GM18867 (cell line): ENCODE results near the gene ANXA8.

Source experiments
- ATAC-seq: cut with Tn5 transposase; IDR thresholded peaks from one replicate; pipeline ENCODE4 v1.9.1; 2021; ENCODE audit warnings: mild to moderate bottlenecking, moderate library complexity; ENCODE audit not compliant: unreplicated experiment

Gene ANXA8

DNA sequence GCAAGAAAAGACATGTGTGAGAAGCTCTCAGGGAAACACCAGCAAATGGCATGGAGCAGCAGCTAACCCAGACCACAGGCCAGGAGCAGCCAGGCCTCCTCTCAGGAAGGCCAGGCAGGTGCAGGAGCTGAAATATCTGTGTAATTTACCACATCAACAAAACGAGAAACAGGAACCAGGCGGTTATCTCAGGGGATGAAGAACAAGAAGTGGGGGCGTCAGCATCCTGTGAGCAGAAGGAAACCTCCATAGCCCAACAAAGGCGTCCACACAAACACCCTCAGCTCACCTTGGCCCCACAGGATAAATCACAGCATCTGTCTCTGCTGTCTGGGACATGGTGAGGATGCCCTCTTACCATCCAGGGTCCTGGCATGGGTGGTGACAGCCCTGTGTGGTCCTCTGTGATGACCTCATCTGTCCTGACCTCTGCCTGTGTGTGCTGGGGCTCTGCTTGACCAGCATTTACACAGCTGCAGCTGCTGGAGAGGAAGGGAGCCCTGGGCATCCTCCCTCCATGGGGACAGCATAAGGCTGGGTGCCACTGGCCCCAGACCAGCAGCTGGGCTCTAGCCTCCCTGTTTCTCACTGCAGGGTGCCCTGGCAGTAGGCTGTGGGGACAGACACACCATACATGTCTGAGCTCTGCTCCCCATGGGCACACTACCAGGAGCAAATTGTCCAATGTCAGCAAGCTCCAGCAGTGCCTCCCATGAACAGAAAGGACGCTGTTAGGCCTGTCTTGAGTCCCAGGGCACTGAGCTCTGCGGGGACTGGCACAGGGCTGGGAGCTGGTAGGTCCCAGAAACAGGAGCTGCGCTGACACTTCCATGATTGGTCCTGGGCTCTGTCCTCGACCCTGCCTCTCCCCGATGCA, 34.6 kb downstream of the ANXA8 start:
- no peak for ATAC-seq

DNA sequence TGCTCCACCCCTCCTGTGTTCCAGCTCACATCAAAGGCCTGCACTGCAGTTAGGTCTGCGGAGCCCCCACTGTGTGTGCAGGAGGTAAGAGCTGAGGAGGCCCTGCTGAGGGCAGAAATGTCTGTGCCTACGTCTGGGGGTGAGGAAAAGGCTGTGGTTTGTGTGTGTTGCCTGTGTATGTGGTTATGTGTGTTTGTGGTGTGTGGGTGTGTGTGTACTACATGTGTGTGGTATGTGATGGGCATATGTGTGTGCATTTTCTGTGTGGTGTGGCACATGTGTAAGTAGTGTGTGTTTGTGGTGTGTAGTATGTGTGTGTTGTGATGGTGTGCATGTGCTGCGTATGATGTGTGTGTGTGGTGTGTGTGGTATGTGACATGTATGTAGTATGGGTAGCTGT, 36.2 kb downstream of the ANXA8 start:
- no peak for ATAC-seq

DNA sequence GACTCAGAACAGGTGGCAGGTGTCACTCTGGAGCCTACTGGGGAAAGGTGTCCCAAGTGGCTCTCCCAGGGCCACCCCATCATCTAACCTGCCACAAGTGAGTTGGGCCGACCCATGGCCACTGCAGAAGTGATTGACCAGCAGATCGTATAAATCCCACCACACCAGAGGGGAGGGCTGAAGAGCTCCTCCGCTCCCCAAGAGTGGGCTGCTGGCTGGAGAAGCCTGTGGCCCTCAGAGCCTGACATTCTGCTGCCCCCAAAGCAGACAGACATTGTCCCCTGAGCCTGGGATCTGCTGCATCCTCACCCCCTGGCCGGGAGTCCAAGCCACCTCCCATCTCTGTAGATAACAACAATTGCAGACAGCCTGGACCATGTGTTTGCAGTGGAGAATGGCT, 36.7 kb downstream of the ANXA8 start:
- no peak for ATAC-seq

DNA sequence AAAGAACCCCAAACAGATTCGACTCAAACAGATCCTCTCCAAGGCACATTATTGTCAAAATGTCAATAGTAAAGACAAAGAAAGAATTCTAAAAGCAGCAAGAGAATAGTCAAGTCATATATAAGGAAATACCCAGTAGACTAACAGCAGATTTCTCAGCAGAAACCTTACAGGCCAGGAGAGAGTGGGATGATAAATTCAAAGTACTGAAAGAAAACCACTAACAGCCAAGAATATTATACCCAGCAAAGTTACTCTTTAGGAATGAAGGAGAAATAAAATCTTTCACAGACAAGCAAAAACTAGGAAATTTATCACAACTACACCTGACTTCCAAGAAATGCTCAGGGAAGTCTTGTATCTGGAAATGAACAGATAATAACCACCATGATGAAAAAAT, 38.2 kb downstream of the ANXA8 start:
- ATAC-seq, result no peak

DNA sequence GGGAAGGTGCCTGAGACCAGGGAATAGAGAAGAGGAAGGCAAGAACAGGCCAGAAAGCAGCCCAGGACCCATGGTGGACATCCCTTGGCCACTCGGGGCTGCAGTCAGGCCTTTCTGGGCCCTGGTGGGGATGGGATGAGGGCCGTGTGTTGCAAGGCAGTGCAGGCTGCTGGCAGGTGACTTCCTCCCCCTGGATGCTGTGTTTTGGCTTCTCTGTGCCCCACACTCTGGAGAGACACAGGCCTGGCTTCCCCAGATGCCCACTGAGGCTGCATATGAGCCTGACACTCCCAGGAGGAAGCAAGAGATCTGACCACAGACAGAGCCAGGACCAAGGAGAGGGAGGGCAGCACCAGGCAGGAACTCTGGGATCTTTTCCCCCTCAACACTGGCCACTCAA, 39.9 kb downstream of the ANXA8 start:
- no peak for ATAC-seq

DNA sequence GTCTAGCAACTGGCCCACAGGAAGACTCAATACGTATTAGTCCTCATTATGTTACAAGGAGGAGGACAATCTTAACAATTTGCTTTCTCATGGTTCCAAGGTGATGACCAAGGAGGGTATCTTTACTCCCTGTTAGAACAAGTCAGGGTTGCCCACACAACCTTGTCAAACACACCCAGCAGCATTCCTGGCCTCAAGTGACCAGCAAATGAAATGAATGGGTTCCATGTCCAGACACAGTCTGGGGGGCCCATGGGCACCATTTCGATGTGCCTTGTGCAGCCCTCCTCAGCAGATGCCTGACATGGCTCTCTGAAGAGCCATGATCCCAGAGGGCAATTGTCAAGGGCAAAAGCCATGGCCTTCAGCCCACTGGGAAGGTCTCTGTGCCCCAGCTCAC, 40.8 kb downstream of the ANXA8 start:
- no peak for ATAC-seq

DNA sequence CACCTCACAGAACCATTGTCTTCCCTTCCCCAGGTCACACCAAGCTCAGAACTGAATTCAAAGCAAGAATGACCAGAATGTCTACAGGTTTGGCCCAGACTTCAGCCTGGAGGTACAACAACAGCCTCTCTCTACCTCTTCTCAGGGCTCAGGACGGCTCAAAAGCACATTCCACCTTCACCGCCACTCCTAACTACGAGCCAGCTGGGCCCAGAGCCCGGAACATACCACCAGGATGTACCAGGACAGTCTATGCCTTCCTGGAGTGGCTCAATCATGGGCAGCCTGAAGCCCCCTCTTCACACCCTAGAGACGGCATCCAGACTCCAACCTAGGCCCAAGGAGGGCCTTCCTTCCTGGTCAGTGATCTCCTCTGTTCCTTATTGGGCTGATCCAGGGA, 41.6 kb downstream of the ANXA8 start:
- no peak for ATAC-seq

DNA sequence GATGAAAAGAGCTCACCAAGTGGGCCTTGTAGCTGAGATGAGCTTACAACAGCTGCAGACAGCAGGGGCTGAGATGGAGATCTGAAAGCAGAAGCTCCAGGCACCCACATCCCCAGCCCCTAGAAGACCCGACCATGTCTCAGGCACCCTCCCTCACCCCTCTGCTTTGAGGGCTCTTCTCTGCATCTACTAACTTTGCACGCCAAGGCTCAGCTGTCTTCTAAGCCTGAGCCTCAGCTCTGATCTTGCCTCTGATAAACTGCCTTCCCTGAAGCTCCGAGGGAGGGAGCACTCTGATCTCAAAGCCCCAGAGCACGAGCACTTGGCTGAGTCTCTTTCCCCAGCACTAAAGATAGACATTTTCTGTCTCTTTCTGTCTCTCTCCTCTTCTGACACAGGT, 42.0 kb downstream of the ANXA8 start:
- no peak for ATAC-seq

DNA sequence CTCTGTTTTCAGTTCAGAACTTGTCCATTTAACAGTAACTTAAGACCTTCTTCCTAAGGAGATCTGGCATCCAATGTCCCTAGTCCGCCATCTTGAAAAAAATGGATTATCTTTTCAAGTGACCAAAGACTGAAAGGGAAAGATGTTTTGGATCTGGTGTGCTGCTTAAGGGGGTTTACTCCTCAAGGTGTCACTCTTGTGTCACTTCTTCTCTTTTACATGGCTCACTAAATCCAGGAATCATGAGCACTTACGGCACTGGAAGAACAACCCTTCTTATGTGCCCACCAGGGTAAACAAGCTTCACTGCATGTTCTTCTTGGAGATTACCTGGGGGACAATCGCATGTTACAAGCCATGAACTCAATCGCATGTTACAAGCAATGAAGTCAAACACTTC, 43.7 kb downstream of the ANXA8 start:
- no peak for ATAC-seq

DNA sequence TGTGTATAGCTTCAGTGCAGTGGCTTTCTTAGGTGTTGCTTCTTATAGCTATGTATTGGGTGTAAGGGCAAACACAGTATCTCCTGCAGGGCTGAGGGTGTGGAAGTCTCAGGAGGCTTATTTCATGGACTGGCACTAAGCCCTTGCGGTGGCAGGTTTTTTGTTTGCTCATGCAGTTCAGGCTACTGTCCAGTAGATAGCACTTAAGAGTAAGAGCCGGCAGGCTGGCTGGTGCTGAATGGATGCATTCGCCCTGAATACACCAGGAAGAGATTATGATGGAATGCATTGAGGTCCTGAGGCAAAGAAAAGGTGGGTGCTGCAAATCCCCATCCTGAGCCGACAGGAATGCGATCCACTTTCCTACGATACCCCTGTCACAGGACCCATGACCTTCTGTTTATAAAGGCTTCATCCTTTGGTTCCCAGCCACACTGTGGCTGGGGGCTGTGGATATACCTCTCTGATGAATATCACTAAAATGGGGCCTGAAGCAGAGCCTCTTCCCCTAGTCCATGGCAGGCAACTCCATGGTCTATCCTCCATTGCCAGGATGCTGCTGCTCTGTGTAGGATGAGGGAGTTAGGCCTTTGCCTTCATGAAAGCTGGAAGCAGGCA, 44.9 kb downstream of the ANXA8 start:
- ATAC-seq, result no peak

DNA sequence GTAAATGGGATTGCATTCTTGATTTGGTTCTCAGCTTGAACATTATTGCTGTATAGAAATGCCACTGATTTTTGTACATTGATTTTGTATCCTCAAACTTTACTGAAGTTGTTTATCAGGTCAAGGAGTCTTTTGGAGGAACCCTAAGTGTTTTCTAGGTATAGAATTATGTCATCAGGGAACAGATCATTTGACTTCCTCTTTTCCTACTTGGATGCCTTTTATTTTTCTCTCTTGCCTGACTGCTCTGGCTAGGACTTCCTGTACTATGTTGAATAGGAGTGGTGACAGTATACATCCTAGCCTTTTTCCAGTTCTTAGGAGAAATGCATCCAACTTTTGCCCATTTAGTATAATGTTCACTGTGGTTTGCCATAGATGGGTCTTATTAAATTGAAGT, 48.8 kb downstream of the ANXA8 start:
- no peak for ATAC-seq

DNA sequence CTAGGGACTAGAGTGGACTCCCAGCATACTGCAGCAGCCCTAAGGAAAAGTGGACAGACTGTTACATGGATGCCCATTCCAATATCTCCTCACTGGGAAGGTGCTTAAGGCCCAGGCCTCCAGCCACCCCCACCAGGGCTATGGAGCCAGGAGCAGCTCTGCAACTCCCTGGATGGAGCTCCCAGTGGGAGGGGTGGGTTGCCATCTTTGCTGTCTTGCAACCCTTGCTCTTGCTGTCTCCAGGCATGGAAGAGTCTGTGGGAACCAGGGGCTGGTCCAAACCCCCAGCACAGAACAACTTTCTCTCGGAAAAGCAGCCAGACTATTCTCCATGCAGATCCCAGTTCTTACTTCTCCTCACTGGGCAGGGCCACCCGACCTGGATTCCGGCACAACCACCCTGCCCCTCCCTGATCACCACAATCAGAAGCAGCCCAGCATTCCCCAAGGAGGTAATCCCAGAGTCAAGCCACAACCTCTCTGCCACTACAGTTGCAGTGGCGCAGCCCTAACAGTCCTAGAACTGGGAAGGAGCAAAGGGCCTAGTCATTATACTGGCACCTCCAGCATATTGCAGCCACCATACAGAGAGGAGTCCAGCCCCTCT, 58.0 kb downstream of the ANXA8 start:
- ATAC-seq, result no peak

DNA sequence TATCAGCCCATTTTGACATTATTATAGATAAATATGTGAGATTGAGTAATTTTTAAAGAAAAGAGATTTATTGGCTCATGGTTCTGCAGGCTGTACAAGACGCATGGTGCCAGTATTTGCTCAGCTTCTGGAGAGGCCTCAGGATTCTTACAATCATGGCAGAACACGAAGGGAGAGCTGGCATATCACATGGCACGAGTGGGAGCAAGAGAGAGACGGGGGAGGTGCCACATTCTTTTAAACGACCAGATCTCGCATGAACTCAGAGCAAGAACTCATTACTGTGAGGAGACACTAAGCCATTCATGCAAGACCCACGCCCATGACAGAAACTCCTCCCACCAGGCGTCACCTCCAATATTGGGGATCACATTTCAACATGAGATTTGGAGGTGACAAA, 59.7 kb downstream of the ANXA8 start:
- ATAC-seq, result no peak

DNA sequence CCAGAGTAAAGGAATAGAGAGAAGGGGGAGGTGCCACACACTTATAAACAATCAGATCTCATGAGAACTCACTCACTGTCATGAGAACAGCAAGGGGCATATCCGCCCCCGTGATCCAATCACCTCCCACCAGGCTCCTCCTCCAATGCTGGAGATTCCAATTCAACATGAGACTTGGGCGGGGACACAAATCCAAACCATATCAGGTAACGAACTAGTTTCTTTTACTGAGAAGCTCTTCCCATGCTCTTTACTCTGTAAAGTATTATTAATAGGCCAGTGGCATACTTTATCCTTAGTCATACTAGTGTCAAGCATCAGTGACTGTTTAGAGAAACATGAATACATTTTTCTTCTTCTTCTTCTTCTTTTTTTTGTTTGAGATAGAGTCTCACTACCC, 60.4 kb downstream of the ANXA8 start:
- ATAC-seq, result no peak

DNA sequence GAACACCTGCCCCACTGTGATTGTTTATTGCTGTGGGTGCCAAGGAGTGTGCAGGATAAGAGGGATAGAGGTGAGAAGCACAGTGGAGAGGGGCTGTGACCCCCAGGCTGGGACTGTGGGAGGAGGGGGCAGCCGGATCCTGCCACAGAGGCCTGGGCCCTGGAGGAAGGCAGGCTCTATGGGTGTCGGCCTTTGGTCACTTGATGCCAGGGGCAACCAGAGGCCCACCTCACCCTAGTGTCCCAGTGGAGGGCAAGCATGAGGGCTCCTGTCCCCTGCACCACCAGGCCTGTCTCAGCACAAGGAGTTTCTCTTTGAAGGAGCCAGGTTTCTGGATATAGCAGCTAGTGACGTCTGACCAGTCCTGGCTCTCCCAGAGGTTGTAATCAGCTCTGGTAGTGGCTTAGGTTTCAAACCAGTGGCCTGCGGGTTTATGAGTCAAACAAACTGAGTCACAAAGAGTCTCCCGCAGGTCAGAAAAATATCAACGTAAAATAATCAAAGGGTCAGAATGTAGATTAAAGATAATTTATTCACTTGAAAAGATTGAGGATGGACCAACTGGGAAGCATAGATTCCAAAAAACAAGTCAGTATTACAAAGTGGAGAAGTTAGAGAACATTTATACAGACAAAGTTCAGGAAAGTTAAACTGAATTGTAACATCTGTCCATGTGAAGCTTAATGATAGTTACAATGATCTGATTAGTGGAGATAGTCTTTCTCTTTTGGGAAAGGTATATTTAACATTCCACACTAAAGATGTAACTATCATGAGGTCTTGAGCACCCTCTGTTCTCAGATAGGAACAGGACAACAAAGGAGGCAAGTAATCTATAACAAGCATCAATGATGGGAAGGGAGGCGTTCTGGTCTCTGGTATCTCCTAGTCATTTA, 62.6 kb downstream of the ANXA8 start:
- ATAC-seq, result no peak

DNA sequence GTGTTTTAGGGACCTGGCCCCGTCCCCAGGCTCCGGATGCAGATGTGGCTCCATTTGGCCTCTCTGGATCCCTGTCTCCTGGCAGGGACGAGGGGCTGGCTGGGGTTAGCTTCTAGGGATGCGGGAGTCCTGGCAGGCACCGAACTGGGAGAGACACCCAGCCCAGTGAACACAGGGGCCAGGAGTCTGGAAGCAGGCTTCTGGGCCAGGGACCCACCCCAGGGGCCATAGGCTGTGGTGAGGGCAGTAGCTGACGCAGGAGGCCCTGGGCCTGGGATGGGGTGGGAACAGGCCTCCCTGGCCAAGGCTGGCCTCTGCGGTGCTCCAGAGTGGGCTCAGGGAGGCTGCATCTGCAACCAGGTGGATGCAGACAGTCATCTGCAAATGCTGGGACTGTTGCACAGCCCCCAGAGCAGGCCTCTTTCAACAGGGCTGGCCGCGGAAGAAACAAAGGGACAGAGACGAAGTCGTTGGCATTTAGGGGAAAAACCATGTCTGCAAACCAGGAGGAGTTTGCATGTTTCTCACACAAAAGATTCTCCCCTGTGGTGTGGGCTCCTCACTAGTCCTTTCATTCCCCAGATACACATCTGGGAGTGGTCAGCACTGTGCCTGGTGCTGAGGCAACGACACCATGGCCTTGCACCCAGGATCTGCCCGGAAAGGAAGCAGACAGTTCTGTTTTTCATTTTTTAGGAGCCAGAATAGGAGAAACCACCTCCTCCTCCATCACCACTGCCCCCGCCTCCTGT, 63.4 kb downstream of the ANXA8 start:
- ATAC-seq, result no peak

DNA sequence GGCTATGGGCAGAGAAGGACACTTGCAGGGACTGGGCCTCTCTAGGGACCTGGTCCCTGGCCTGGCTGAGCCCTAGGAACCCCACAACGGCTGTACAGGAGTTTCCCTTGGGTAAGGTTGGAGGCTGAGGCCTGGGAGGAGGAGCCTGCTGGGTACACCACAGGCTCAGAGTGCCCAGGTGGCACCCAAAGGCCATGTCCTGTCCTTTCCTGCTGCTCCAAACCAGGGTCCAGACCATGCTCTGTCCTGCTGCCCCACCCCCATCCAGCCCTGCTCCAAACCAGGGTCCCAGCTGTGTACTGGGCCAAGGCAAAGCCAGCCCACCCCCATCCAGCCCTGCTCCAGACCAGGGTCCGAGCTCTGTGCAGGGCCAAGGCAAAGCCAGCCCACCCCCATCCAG, 64.5 kb downstream of the ANXA8 start:
- ATAC-seq, result no peak

DNA sequence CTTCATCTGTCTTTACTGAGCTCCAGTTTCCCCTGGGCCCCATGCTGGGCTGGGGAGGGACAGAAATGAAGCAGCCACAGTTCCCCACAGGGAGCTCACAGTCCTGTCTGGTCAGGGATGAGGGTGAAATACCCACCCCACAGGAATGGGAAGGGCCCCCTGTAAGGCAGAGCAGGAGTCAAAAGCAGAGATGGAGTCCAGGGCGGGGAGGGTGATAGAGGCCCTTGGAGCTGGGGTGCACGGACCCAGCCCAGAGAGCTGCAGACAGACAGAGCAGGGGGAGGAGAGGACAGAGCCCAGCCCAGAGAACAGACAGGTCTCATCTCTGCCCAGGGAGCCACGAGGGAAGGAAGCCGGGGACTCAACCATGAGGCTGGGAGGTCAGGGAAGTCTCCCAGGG, 64.9 kb downstream of the ANXA8 start:
- no peak for ATAC-seq

DNA sequence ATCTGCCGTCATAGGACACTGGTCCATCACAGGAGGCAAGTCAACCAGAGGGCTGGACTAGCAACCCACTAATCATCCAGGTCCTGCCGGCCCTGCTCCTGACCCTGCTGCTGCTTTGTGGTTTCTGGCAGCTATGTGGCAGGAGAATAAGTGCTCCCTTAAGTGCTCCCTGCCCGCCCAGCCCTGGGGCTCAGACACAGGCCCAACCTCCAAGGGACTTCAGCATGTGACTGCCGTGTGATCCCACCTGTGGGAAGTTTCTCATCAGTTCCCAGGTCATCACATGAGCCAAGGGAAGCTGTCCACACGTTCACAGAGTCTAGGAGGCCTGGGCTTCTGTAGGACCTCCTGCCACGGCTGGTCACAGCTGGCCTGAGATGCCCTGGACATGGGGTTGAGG, 65.6 kb downstream of the ANXA8 start:
- no peak for ATAC-seq
